HG02763 (cell line): ENCODE data around the gene MXRA7.
A peak's percentile ranks its signal among the peaks of the same experiment; 100 is the strongest.
"Not testable (repeated sequence)": the region's sequence is repeated elsewhere in the genome, so short reads cannot be mapped to it uniquely, and the experiment has no call there.

Experiments used
- ATAC-seq: cut with Tn5 transposase; IDR thresholded peaks from one replicate; pipeline ENCODE4 v1.9.1; 2021; ENCODE audit warnings: mild to moderate bottlenecking, moderate library complexity; ENCODE audit not compliant: unreplicated experiment

MXRA7 gene

GRCh38 chr17:76736349-76737081 is 25.8 kb upstream of the MXRA7 start:
- ATAC-seq = peak; percentile 18

GRCh38 chr17:76735586-76736348 is 25.0 kb upstream of the MXRA7 start:
- no peak for ATAC-seq

GRCh38 chr17:76735006-76735405 is 24.2 kb upstream of the MXRA7 start:
- no peak for ATAC-seq

- no peak for ATAC-seq
Observed at GRCh38 chr17:76734080-76734840, 23.5 kb upstream of the MXRA7 start.

GRCh38 chr17:76733618-76733957 is 22.8 kb upstream of the MXRA7 start:
- ATAC-seq = no peak

- no peak for ATAC-seq
Observed at GRCh38 chr17:76732734-76733617, 22.2 kb upstream of the MXRA7 start.

GRCh38 chr17:76731800-76732733 is 21.3 kb upstream of the MXRA7 start:
- not testable (repeated sequence) for ATAC-seq

- ATAC-seq = no peak
Observed at GRCh38 chr17:76727745-76728456, 17.1 kb upstream of the MXRA7 start.

GRCh38 chr17:76726776-76727718 is 16.3 kb upstream of the MXRA7 start, which contains the start of gene METTL23:
Gene METTL23 (plus strand): TSS chr17:76726839. CDS start chr17:76729711, 2,872 bp downstream.
- peak; percentile 47 for ATAC-seq

- ATAC-seq = peak; percentile 67
Observed at GRCh38 chr17:76726231-76726775, 15.5 kb upstream of the MXRA7 start, which contains the start of gene JMJD6. Gene JMJD6 (minus strand): TSS chr17:76726606. CDS start chr17:76726475, 131 bp downstream.

- peak; percentile 20 for ATAC-seq
Observed at GRCh38 chr17:76725580-76726230, 14.9 kb upstream of the MXRA7 start.

- no peak for ATAC-seq
Observed at GRCh38 chr17:76723812-76724211, 13.0 kb upstream of the MXRA7 start.

GRCh38 chr17:76722977-76723376 is 12.2 kb upstream of the MXRA7 start:
- ATAC-seq = not testable (repeated sequence)

- no peak for ATAC-seq
Observed at GRCh38 chr17:76722279-76722678, 11.5 kb upstream of the MXRA7 start.

- ATAC-seq = no peak
Observed at GRCh38 chr17:76721463-76721862, 10.7 kb upstream of the MXRA7 start.

GRCh38 chr17:76720941-76721340 is 10.2 kb upstream of the MXRA7 start:
- no peak for ATAC-seq

- ATAC-seq = no peak
Observed at GRCh38 chr17:76720211-76720610, 9.4 kb upstream of the MXRA7 start.
